Nephron progenitor cell (in vitro differentiated cells): ENCODE results near the gene SSBP3.

Experiments used
- DNase-seq: peaks from one replicate; pipeline ENCODE4 v3.0.0; 2021
- H3K27ac Mint-ChIP-seq: 2 replicates; pipeline ENCODE4 v1.8.0; 2021; ENCODE audit warnings: mild to moderate bottlenecking, moderate library complexity, mixed read lengths
- H3K27me3 Mint-ChIP-seq: 2 replicates; pipeline ENCODE4 v1.8.0; 2021; ENCODE audit warnings: mild to moderate bottlenecking, low read depth, mixed read lengths; ENCODE audit not compliant: poor library complexity
- H3K36me3 Mint-ChIP-seq: 2 replicates; pipeline ENCODE4 v1.8.0; 2021; ENCODE audit warnings: low read depth, mixed read lengths
- H3K4me1 Mint-ChIP-seq: 2 replicates; pipeline ENCODE4 v1.8.0; 2021; ENCODE audit warnings: mixed read lengths
- H3K4me3 Mint-ChIP-seq: 2 replicates; pipeline ENCODE4 v1.8.0; 2021; ENCODE audit warnings: mild to moderate bottlenecking, moderate library complexity, mixed read lengths
- H3K9me3 Mint-ChIP-seq: 2 replicates; pipeline ENCODE4 v1.8.0; 2021; ENCODE audit warnings: mild to moderate bottlenecking, moderate library complexity, mixed read lengths
- TF ChIP-seq, protein P1 (sequence below): fragments of 200-600 bp; sonication (generic); IDR thresholded peaks from 2 replicates; pipeline ENCODE4 v1.5.0; 2021; ENCODE audit warnings: antibody characterized with exemption

Gene SSBP3

GRCh38 chr1:54280651-54281050 is 125.5 kb downstream of the SSBP3 start:
- no peak for DNase-seq
- no peak overlapping the region for H3K4me3 Mint-ChIP-seq
- TF ChIP-seq, protein P1, sequence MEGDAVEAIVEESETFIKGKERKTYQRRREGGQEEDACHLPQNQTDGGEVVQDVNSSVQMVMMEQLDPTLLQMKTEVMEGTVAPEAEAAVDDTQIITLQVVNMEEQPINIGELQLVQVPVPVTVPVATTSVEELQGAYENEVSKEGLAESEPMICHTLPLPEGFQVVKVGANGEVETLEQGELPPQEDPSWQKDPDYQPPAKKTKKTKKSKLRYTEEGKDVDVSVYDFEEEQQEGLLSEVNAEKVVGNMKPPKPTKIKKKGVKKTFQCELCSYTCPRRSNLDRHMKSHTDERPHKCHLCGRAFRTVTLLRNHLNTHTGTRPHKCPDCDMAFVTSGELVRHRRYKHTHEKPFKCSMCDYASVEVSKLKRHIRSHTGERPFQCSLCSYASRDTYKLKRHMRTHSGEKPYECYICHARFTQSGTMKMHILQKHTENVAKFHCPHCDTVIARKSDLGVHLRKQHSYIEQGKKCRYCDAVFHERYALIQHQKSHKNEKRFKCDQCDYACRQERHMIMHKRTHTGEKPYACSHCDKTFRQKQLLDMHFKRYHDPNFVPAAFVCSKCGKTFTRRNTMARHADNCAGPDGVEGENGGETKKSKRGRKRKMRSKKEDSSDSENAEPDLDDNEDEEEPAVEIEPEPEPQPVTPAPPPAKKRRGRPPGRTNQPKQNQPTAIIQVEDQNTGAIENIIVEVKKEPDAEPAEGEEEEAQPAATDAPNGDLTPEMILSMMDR, result no peak
- no peak overlapping the region for H3K27ac Mint-ChIP-seq
- H3K36me3 Mint-ChIP-seq, result peaks cover 22% of the 10 kb centered on the region
- H3K4me1 Mint-ChIP-seq, result peaks cover 67% of the 10 kb centered on the region
- H3K9me3 Mint-ChIP-seq, result no peaks in the 10 kb centered on the region
- H3K27me3 Mint-ChIP-seq, result peaks cover 4% of the 10 kb centered on the region

- H3K4me3 Mint-ChIP-seq, result no peak overlapping the region
- H3K36me3 Mint-ChIP-seq, result peaks cover 22% of the 10 kb centered on the region
- peaks cover 67% of the 10 kb centered on the region for H3K4me1 Mint-ChIP-seq
- peaks cover 4% of the 10 kb centered on the region for H3K27me3 Mint-ChIP-seq
- TF ChIP-seq, protein P1, result no peak
- no peak overlapping the region for H3K27ac Mint-ChIP-seq
- DNase-seq, result no peak
- H3K9me3 Mint-ChIP-seq, result no peaks in the 10 kb centered on the region
Measured at GRCh38 chr1:54279457-54279856, 126.7 kb downstream of the SSBP3 start.

- Mint-ChIP-seq H3K27ac (no peak overlapping the region), H3K4me3 (no peak overlapping the region), H3K9me3 (no peaks in the 10 kb centered on the region), H3K27me3 (peaks cover 4% of the 10 kb centered on the region), H3K36me3 (peaks cover 22% of the 10 kb centered on the region), H3K4me1 (peaks cover 69% of the 10 kb centered on the region)
- TF ChIP-seq, protein P1, result no peak
- DNase-seq, result no peak
Measured at GRCh38 chr1:54278941-54279422, 127.2 kb downstream of the SSBP3 start.

- Mint-ChIP-seq H3K4me3 (peak overlapping the region; percentile 11), H3K36me3 (peaks cover 22% of the 10 kb centered on the region), H3K9me3 (no peaks in the 10 kb centered on the region), H3K27me3 (peaks cover 4% of the 10 kb centered on the region), H3K27ac (peak overlapping the region; percentile 49), H3K4me1 (peaks cover 70% of the 10 kb centered on the region)
- TF ChIP-seq, protein P1, result no peak
- no peak for DNase-seq
Measured at GRCh38 chr1:54277451-54278341, 128.5 kb downstream of the SSBP3 start.

GRCh38 chr1:54276617-54277450 is 129.4 kb downstream of the SSBP3 start:
- TF ChIP-seq, protein P1, result no peak
- H3K36me3 Mint-ChIP-seq, result peaks cover 22% of the 10 kb centered on the region
- no peaks in the 10 kb centered on the region for H3K9me3 Mint-ChIP-seq
- peaks cover 70% of the 10 kb centered on the region for H3K4me1 Mint-ChIP-seq
- peak overlapping the region; percentile 62 for H3K4me3 Mint-ChIP-seq
- no peak for DNase-seq
- peaks cover 4% of the 10 kb centered on the region for H3K27me3 Mint-ChIP-seq
- H3K27ac Mint-ChIP-seq, result peak overlapping the region; percentile 62
